Stimulated activated CD8-positive, alpha-beta memory T cell treated with anti-CD3 and anti-CD28 coated beads, Interleukin-15, amount 100 ng/mL, for 4 hours (primary cell): Measurements from ENCODE around the gene ZNF416.
A peak's percentile ranks its signal among the peaks of the same experiment; 100 is the strongest.

Experiments
- DNase-seq, 2 donors: peaks; one replicate each; pipeline ENCODE4 v3.0.0-alpha.2; 2020; ENCODE audit warnings: low read depth in 2 of 2

ZNF416 gene

DNA sequence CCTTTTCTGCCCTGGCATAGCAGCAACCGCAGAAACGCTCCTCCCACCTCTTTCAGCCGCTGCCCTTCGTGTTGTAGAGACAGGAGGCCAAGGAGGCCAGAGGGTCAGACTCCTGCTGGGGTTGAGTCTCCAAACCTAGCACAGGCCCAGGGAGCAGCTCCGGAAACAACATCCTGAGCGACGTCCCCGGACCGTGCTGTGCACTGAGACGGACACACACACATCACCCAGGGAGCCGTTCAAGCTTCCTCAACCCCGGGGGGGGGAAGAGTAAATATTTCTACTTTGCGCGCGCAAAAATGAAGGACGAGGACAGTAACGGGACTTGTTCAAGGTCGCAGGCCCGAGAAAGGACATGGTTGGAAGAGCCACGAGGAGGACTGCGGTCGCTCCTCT, 19.7 kb downstream of the ZNF416 start:
- DNase-seq: no peak

DNA sequence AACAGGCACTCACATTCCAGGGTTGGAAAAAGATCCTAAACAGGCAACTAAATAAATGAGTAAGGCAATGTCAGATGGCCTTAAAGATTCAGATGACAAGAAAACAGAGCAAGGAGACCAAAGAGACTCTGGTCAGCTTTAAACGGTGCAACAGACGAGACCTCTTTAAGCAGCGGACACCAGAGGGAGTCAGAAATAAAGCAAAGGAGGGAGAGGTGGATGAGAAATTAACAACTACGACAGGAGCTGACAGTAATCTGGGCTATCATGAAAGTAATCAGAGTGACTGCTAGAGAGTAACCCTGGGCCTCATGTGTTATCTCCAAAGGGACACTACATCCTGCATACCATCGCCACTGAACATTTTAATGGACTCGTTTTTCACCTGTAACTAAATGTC, 20.2 kb downstream of the ZNF416 start:
- no peak for DNase-seq

DNA sequence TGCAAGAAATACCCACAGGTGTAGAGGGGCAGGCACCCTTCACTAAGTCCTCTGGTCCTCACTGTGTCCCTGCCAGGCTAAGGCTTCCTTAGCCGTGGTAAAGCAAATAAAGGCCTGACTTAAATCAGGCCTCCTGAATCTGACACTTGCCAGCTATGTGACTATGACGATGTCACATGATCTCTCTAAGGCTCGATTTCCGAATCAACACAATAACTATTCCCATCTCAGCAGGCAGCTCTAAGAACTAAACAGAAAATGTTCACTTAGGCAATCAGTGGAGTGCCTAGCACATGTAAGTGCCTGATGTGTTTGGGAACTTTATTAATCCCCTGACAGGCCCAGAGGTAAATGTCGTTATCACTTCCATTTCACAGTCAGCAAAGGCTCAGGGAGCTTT, 21.1 kb downstream of the ZNF416 start:
- DNase-seq: no peak

DNA sequence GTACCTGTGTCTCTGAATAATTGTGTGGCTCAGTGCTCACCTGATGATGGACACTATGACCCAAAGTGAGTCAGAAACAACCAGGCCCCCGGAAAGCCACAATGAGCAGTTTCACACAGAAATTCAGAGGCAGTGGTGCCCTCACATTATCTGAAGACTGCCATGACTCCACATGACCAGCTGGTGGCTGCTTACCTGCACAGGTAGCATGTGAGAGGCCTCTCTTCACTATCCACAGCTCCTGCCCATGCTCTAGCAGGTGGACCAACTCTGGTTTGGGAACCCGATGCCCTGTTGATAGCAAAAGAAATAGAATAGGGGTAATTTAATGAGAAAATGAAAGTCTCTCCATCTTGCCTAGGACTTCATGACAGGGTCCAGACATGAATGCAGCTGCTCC, 26.3 kb downstream of the ZNF416 start:
- DNase-seq: no peak

DNA sequence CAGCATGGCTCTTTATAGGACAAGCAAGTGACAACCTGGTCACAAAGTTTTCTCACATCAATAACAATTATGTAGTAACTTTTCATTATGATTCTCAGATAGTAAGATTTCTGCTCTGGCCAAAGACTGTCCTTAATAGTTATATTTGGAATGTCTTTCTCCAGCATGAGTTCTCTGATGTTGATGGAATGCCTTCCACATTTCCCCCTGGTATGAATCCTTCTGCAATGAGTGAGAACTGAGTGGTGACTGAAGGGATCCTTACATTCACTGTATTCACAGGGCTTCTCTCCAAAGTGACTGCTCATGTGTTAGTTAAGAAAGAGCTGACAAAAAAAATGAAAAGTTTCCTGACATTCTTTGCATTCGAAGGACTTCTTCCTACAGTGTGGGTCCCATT, 32.2 kb downstream of the ZNF416 start:
- no peak for DNase-seq

DNA sequence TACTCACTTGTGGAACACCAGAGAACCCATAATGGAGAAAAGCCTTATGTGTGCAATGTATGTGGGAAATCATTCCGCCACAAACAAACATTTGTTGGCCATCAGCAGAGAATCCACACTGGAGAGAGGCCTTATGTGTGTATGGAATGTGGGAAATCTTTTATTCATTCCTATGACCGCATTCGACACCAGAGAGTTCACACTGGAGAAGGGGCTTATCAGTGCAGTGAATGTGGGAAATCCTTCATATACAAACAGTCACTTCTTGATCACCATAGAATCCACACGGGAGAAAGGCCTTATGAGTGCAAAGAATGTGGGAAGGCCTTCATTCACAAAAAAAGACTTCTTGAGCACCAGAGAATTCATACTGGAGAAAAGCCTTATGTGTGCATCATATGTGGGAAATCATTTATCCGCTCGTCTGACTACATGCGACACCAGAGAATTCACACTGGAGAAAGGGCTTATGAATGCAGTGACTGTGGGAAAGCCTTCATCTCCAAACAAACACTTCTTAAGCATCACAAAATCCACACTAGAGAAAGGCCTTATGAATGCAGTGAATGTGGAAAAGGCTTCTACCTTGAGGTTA, 40.7 kb downstream of the ZNF416 start:
- DNase-seq: no peak

DNA sequence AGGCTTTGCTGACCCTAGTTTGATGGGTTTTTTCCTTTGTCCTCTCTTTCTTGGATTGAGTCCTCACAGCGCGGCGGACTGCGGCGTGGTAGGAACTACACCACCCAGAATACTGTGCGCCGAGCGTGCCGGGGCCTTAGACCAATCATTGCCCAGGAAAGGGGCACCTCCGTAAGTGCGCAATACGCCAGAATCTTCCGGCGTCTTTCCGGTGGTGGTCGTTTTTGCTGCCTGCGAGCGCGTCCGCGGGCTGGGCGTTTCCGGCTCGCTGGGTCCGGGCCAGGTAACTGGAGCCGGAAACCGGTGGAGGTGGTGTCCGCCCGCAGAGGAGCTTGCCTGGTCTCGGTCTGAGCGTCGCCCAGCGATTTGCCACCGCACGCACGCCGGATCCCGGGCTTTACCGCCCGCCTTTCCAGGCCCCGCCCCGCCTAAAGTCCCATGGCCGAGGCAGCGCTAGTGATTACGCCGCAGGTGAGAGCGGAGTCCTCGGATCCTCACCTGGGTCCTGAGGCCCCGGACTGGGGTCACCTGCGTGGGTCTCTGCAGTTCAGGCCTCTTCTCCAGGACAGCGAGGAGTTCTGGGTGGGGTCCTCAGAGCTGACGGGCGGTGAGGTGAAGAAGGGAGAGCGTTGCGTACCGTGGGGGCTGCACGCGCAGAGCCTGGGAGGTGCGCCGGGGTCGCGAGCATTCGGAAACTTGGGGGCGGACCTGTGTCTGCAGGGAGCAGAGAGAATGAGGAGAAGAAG, 51.4 kb downstream of the ZNF416 start, which contains the start of gene ZNF549:
ZNF549 (plus strand) TSS at position 221 of the 746 bp plus-strand sequence; CDS start at position 439, 218 bp downstream.
- DNase-seq: peak; percentile 71 to 82
